Hepatocyte (in vitro differentiated cells): ENCODE data around the gene FNDC11.

Source experiments
- EZH2 ChIP-seq: fragments of 200-600 bp; sonication (generic); IDR thresholded peaks from 2 replicates; pipeline ENCODE4 v1.6.1; 2016; ENCODE audit warnings: antibody characterized with exemption, mild to moderate bottlenecking, borderline replicate concordance
- EZH2phosphoT487 ChIP-seq: fragments of 200-600 bp; sonication (generic); IDR thresholded peaks from one replicate; pipeline ENCODE4 v1.6.1; 2018; ENCODE audit warnings: antibody characterized with exemption, mild to moderate bottlenecking, low read depth, moderate library complexity; ENCODE audit not compliant: unreplicated experiment, severe bottlenecking
- TF ChIP-seq, protein P1 (sequence below): fragments of 200-600 bp; sonication (generic); IDR thresholded peaks from 2 replicates; pipeline ENCODE4 v1.5.1; 2016; ENCODE audit warnings: antibody characterized with exemption, mild to moderate bottlenecking; ENCODE audit not compliant: poor library complexity

- TF ChIP-seq, protein P1, sequence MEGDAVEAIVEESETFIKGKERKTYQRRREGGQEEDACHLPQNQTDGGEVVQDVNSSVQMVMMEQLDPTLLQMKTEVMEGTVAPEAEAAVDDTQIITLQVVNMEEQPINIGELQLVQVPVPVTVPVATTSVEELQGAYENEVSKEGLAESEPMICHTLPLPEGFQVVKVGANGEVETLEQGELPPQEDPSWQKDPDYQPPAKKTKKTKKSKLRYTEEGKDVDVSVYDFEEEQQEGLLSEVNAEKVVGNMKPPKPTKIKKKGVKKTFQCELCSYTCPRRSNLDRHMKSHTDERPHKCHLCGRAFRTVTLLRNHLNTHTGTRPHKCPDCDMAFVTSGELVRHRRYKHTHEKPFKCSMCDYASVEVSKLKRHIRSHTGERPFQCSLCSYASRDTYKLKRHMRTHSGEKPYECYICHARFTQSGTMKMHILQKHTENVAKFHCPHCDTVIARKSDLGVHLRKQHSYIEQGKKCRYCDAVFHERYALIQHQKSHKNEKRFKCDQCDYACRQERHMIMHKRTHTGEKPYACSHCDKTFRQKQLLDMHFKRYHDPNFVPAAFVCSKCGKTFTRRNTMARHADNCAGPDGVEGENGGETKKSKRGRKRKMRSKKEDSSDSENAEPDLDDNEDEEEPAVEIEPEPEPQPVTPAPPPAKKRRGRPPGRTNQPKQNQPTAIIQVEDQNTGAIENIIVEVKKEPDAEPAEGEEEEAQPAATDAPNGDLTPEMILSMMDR, result no peak
- no peak for TF ChIP-seq EZH2phosphoT487
- TF ChIP-seq EZH2, result no peak
Measured at GRCh38 chr20:63525185-63525584, 28.8 kb upstream of the FNDC11 start.
